ENCODE results near the gene KCNH2. TPM values are rescaled to one million over a fixed set of nuclear protein-coding genes. Genes with fewer than 3 reads are reported as not detected.

The KCNH2 gene
- total RNA-seq, 1 donor, result not detected

GRCh38 chr7:150897502-150898474, 80.3 kb downstream of the KCNH2 start:
- no peak overlapping the region for H3K4me2 ChIP-seq (ENCODE audit: insufficient read depth, low read length)
- no peak for DNase-seq (ENCODE audit: insufficient read length, low spot score, missing footprints)
- no peak for TF ChIP-seq CTCF (IDR thresholded peaks at IDR 0.05; ENCODE audit: extremely low read depth, low read depth, low read length)

GRCh38 chr7:150896562-150897209, 81.4 kb downstream of the KCNH2 start:
- H3K4me3 ChIP-seq (ENCODE audit: insufficient read depth, low read length), result no peak overlapping the region
- H3K9me3 ChIP-seq (ENCODE audit: low read depth, low read length), result no peaks in the 10 kb centered on the region
- peaks cover 11% of the 10 kb centered on the region for H3K27me3 ChIP-seq (ENCODE audit: insufficient read depth, low read length)
- H3K36me3 ChIP-seq (ENCODE audit: insufficient read depth, low read length), result no peaks in the 10 kb centered on the region
- no peaks in the 10 kb centered on the region for H3K79me2 ChIP-seq (ENCODE audit: insufficient read depth, low read length)
- no peak for DNase-seq (ENCODE audit: insufficient read length, low spot score, missing footprints)
- no peak overlapping the region for H3K4me2 ChIP-seq (ENCODE audit: insufficient read depth, low read length)
- TF ChIP-seq CTCF (IDR thresholded peaks at IDR 0.05; ENCODE audit: extremely low read depth, low read depth, low read length), result no peak
- H3K4me1 ChIP-seq (ENCODE audit: insufficient read depth, low read length), result no peaks in the 10 kb centered on the region
- no peak overlapping the region for H3K27ac ChIP-seq (ENCODE audit: low read depth, low read length)
- H2AFZ ChIP-seq (ENCODE audit: low read length), result no peak overlapping the region
- no peaks in the 10 kb centered on the region for H4K20me1 ChIP-seq (ENCODE audit: insufficient read depth, low read length)

More at GRCh38 chr7:150897502-150898474, 80.3 kb downstream of the KCNH2 start:
- Histone ChIP-seq H3K4me1 (ENCODE audit: insufficient read depth, low read length) (no peaks in the 10 kb centered on the region), H3K4me3 (ENCODE audit: insufficient read depth, low read length) (no peak overlapping the region), H3K9me3 (ENCODE audit: low read depth, low read length) (no peaks in the 10 kb centered on the region), H3K79me2 (ENCODE audit: insufficient read depth, low read length) (no peaks in the 10 kb centered on the region), H3K27ac (ENCODE audit: low read depth, low read length) (no peak overlapping the region), H2AFZ (ENCODE audit: low read length) (no peak overlapping the region), H3K27me3 (ENCODE audit: insufficient read depth, low read length) (peaks cover 11% of the 10 kb centered on the region), H3K36me3 (ENCODE audit: insufficient read depth, low read length) (no peaks in the 10 kb centered on the region), H4K20me1 (ENCODE audit: insufficient read depth, low read length) (no peaks in the 10 kb centered on the region)

GRCh38 chr7:150895809-150896208, 82.3 kb downstream of the KCNH2 start:
- Histone ChIP-seq H3K9me3 (ENCODE audit: low read depth, low read length) (no peaks in the 10 kb centered on the region), H2AFZ (ENCODE audit: low read length) (no peak overlapping the region), H3K27ac (ENCODE audit: low read depth, low read length) (no peak overlapping the region), H3K4me3 (ENCODE audit: insufficient read depth, low read length) (no peak overlapping the region), H3K4me1 (ENCODE audit: insufficient read depth, low read length) (no peaks in the 10 kb centered on the region), H3K4me2 (ENCODE audit: insufficient read depth, low read length) (no peak overlapping the region), H4K20me1 (ENCODE audit: insufficient read depth, low read length) (no peaks in the 10 kb centered on the region), H3K36me3 (ENCODE audit: insufficient read depth, low read length) (no peaks in the 10 kb centered on the region), H3K27me3 (ENCODE audit: insufficient read depth, low read length) (peaks cover 11% of the 10 kb centered on the region), H3K79me2 (ENCODE audit: insufficient read depth, low read length) (no peaks in the 10 kb centered on the region)
- no peak for DNase-seq (ENCODE audit: insufficient read length, low spot score, missing footprints)
- no peak for TF ChIP-seq CTCF (IDR thresholded peaks at IDR 0.05; ENCODE audit: extremely low read depth, low read depth, low read length)

Other genes with a start within 250 kb of the KCNH2 start
- gene GIMAP5, start 240.9 kb downstream of the KCNH2 start, total RNA-seq, result not detected in 2 replicates
- 0.72 TPM in 1 of 2 replicates, not detected in the other for gene TMEM176B, start 178.0 kb downstream of the KCNH2 start, total RNA-seq
- not detected in 2 replicates for gene TMEM176A, start 177.6 kb downstream of the KCNH2 start, total RNA-seq
- not detected in 2 replicates for gene AOC1, start 125.8 kb downstream of the KCNH2 start, total RNA-seq
- gene NOS3, start 12.7 kb upstream of the KCNH2 start, total RNA-seq, result not detected in 2 replicates
- not detected in 2 replicates for gene ATG9B, start 46.2 kb upstream of the KCNH2 start, total RNA-seq
- 32.6 and 35.1 TPM in 2 replicates for gene ABCB8, start 50.1 kb upstream of the KCNH2 start, total RNA-seq
- under 0.01 and 0.29 TPM in 2 replicates for gene ASIC3, start 70.2 kb upstream of the KCNH2 start, total RNA-seq
- gene CDK5, start 79.6 kb upstream of the KCNH2 start, total RNA-seq, result 15.9 and 17.0 TPM in 2 replicates
- 52.2 and 61.5 TPM in 2 replicates for gene SLC4A2, start 81.3 kb upstream of the KCNH2 start, total RNA-seq
- gene FASTK, start 102.5 kb upstream of the KCNH2 start, total RNA-seq, result 87.6 and 95.2 TPM in 2 replicates
- gene TMUB1, start 105.2 kb upstream of the KCNH2 start, total RNA-seq, result 17.4 and 18.1 TPM in 2 replicates
- 39.8 and 45.7 TPM in 2 replicates for gene AGAP3, start 108.2 kb upstream of the KCNH2 start, total RNA-seq
- gene GBX1, start 189.4 kb upstream of the KCNH2 start, total RNA-seq, result not detected in 2 replicates
- not detected in 2 replicates for gene ASB10, start 208.9 kb upstream of the KCNH2 start, total RNA-seq
- gene H2BK1, start 232.2 kb upstream of the KCNH2 start, total RNA-seq, result not detected in 2 replicates
- 55.1 and 65.9 TPM in 2 replicates for gene ABCF2, start 248.9 kb upstream of the KCNH2 start, total RNA-seq

Data from osteoblast (primary cell).